Stimulated activated CD4-positive, alpha-beta T cell treated with anti-CD3 and anti-CD28 coated beads, Interleukin-4, amount 100 ng/mL, for 24 hours (primary cell): ENCODE measurements around the gene NHLH2.

Experiments used
- DNase-seq: peaks from one replicate; pipeline ENCODE4 v3.0.0-alpha.2; 2020

The NHLH2 gene

DNA sequence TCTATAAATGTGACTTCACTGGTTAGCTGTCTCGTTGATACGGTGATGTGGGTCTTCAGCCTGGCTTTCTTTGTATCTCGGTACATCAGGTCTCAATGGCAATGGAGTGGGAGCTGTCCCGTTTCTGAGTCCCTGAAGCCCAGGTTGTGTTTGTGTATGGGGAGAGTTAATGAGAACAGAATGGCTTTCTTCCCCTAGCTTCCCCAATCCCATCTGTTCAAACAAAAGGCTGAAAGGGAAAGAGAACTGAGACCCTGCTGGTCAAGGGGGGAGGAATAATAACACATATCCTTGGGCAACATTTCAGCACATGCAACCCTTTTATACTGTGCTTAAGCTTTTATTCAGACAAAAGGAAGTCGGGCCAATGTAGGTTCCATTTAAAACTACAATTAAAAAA lies 44.0 kb downstream of the NHLH2 start:
- DNase-seq: no peak

GRCh38 chr1:115796036-115796435 lies 44.9 kb downstream of the NHLH2 start:
- DNase-seq: no peak

DNA sequence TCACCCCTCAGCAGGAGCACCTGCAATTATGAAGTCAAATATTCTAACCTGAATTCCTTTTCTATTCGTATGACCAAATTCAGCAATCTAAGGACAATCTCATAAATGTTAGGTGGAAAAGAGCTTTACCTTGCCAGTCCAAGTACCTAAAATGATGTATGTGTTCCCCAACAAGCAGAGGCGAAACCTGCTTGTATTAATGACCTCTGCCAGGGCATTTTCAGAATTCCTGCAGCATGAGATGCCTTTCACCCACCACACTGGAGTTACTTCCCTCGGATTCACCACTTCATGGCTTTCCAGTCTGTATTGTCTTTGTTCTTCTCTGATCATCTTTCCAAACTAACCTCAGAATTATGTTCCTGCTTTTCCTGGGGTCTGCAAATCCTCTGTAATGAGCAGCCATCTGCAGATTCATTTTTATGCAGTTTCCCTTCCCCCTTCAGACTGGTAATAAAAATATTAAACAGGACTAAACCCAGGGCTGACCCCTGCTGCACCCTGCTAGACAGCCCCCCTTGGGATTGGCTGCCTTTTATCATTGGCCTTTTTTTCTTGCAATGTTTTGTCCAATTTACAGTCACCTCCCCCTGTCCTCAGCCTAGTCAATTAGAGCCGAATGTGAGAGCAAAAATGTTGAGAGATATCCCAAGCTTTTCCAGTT lies 45.8 kb downstream of the NHLH2 start:
- DNase-seq: no peak

GRCh38 chr1:115793162-115793561 lies 47.8 kb downstream of the NHLH2 start:
- no peak for DNase-seq

GRCh38 chr1:115791816-115792215 lies 49.1 kb downstream of the NHLH2 start:
- no peak for DNase-seq

GRCh38 chr1:115790846-115791245 lies 50.1 kb downstream of the NHLH2 start:
- DNase-seq: no peak

GRCh38 chr1:115790356-115790755 lies 50.6 kb downstream of the NHLH2 start:
- DNase-seq: no peak
